Ectodermal cell (in vitro differentiated cells): ENCODE results near the gene FOXL2NB.

Experiments
- H3K27ac ChIP-seq: 2 replicates; pipeline ENCODE4 v1.7.0; 2013; ENCODE audit warnings: mild to moderate bottlenecking, low read depth, low read length; ENCODE audit not compliant: insufficient read depth, poor library complexity, severe bottlenecking
- H3K27me3 ChIP-seq: 2 replicates; pipeline ENCODE4 v1.7.0; 2013; ENCODE audit warnings: mild to moderate bottlenecking, low read length; ENCODE audit not compliant: insufficient read depth, control insufficient read depth, poor library complexity, severe bottlenecking
- H3K36me3 ChIP-seq: one replicate; pipeline ENCODE4 v1.7.0; 2013; ENCODE audit warnings: low read length; ENCODE audit not compliant: control insufficient read depth, insufficient read depth
- H3K4me1 ChIP-seq: one replicate; pipeline ENCODE4 v1.7.0; 2013; ENCODE audit warnings: low read length; ENCODE audit not compliant: control insufficient read depth, insufficient read depth
- H3K4me3 ChIP-seq: 2 replicates; pipeline ENCODE4 v1.7.0; 2013; ENCODE audit warnings: low read depth, low read length, control low read depth; ENCODE audit not compliant: insufficient read depth
- H3K9me3 ChIP-seq: 2 replicates; pipeline ENCODE4 v1.7.0; 2013; ENCODE audit warnings: mild to moderate bottlenecking, low read length, moderate library complexity; ENCODE audit not compliant: control insufficient read depth
- WGBS, 2 experiments: methylation state at CpG; one replicate each; pipeline ENCODE4 v1.1.7; 2013; ENCODE audit warnings: missing lambda C conversion rate in 2 of 2; 5-methylcytosine and 5-hydroxymethylcytosine counted together

FOXL2NB gene

GRCh38 chr3:138945709-138946662 lies 1.0 kb upstream of the FOXL2NB start:
- H3K27ac ChIP-seq = no peak overlapping the region
- no peaks in the 10 kb centered on the region for H3K9me3 ChIP-seq
- H3K4me1 ChIP-seq = peaks cover 30% of the 10 kb centered on the region
- H3K4me3 ChIP-seq = peak overlapping the region; percentile 32
- peaks cover 100% of the 10 kb centered on the region for H3K27me3 ChIP-seq
- WGBS, 2 experiments = 1% methylated on average over 120 of the region's 120 CpGs
- no peaks in the 10 kb centered on the region for H3K36me3 ChIP-seq

- Histone ChIP-seq H3K27ac (no peak overlapping the region), H3K9me3 (no peaks in the 10 kb centered on the region), H3K4me3 (no peak overlapping the region), H3K27me3 (peaks cover 100% of the 10 kb centered on the region), H3K36me3 (no peaks in the 10 kb centered on the region), H3K4me1 (peaks cover 30% of the 10 kb centered on the region)
- 8 to 13% methylated on average over 20 to 21 of the region's 21 CpGs for WGBS, 2 experiments
These were observed 591 bp downstream of the FOXL2NB start for GRCh38 chr3:138947495-138948121.

GRCh38 chr3:138948371-138949001 lies 1.5 kb downstream of the FOXL2NB start:
- Histone ChIP-seq H3K4me3 (no peak overlapping the region), H3K36me3 (no peaks in the 10 kb centered on the region), H3K27ac (no peak overlapping the region), H3K4me1 (peaks cover 28% of the 10 kb centered on the region), H3K9me3 (no peaks in the 10 kb centered on the region), H3K27me3 (peaks cover 99% of the 10 kb centered on the region)
- WGBS, 2 experiments = 10% methylated on average over 3 of the region's 3 CpGs

GRCh38 chr3:138949002-138949418 lies 2.0 kb downstream of the FOXL2NB start:
- no peaks in the 10 kb centered on the region for H3K36me3 ChIP-seq
- no peak overlapping the region for H3K4me3 ChIP-seq
- peaks cover 23% of the 10 kb centered on the region for H3K4me1 ChIP-seq
- no peak overlapping the region for H3K27ac ChIP-seq
- WGBS, 2 experiments = 2 to 4% methylated on average over 5 of the region's 5 CpGs
- peaks cover 99% of the 10 kb centered on the region for H3K27me3 ChIP-seq
- no peaks in the 10 kb centered on the region for H3K9me3 ChIP-seq

GRCh38 chr3:138949445-138950005 lies 2.5 kb downstream of the FOXL2NB start:
- no peaks in the 10 kb centered on the region for H3K36me3 ChIP-seq
- H3K4me1 ChIP-seq = peaks cover 19% of the 10 kb centered on the region
- no peak overlapping the region for H3K4me3 ChIP-seq
- no peak overlapping the region for H3K27ac ChIP-seq
- H3K27me3 ChIP-seq = peaks cover 99% of the 10 kb centered on the region
- H3K9me3 ChIP-seq = no peaks in the 10 kb centered on the region
- 2% methylated on average over 27 of the region's 27 CpGs for WGBS, 2 experiments

- H3K27ac ChIP-seq = no peak overlapping the region
- H3K4me1 ChIP-seq = peaks cover 13% of the 10 kb centered on the region
- peak overlapping the region; percentile 20 for H3K4me3 ChIP-seq
- peaks cover 99% of the 10 kb centered on the region for H3K27me3 ChIP-seq
- H3K36me3 ChIP-seq = no peaks in the 10 kb centered on the region
- H3K9me3 ChIP-seq = no peaks in the 10 kb centered on the region
- WGBS, 2 experiments = 1% methylated on average over 53 of the region's 53 CpGs
These were observed 3.1 kb downstream of the FOXL2NB start for GRCh38 chr3:138950006-138950644.

- H3K4me3 ChIP-seq = no peak overlapping the region
- H3K9me3 ChIP-seq = no peaks in the 10 kb centered on the region
- H3K4me1 ChIP-seq = peaks cover 12% of the 10 kb centered on the region
- H3K27me3 ChIP-seq = peaks cover 99% of the 10 kb centered on the region
- no peaks in the 10 kb centered on the region for H3K36me3 ChIP-seq
- 57 to 63% methylated on average over 8 of the region's 8 CpGs for WGBS, 2 experiments
- no peak overlapping the region for H3K27ac ChIP-seq
These were observed 3.7 kb downstream of the FOXL2NB start for GRCh38 chr3:138950701-138951100.

GRCh38 chr3:138960417-138960852 lies 13.4 kb downstream of the FOXL2NB start:
- H3K27ac ChIP-seq = no peak overlapping the region
- H3K9me3 ChIP-seq = no peaks in the 10 kb centered on the region
- H3K4me3 ChIP-seq = no peak overlapping the region
- 93 to 94% methylated on average over 36 of the region's 36 CpGs for WGBS, 2 experiments
- H3K4me1 ChIP-seq = no peaks in the 10 kb centered on the region
- H3K36me3 ChIP-seq = no peaks in the 10 kb centered on the region
- peaks cover 6% of the 10 kb centered on the region for H3K27me3 ChIP-seq

- WGBS, 2 experiments = 77 to 84% methylated on average over 8 of the region's 8 CpGs
- Histone ChIP-seq H3K27ac (no peak overlapping the region), H3K4me3 (no peak overlapping the region), H3K9me3 (no peaks in the 10 kb centered on the region), H3K36me3 (no peaks in the 10 kb centered on the region), H3K4me1 (no peaks in the 10 kb centered on the region), H3K27me3 (peaks cover 3% of the 10 kb centered on the region)
These were observed 16.0 kb downstream of the FOXL2NB start for GRCh38 chr3:138962854-138963560.
